HG03457 (cell line): ENCODE data around the gene STAP1.
A peak's percentile ranks its signal among the peaks of the same experiment; 100 is the strongest.

Experiments used
- ATAC-seq: cut with Tn5 transposase; IDR thresholded peaks from one replicate; pipeline ENCODE4 v1.9.1; 2021; ENCODE audit warnings: moderate number of reproducible peaks; ENCODE audit not compliant: unreplicated experiment

STAP1 gene

DNA sequence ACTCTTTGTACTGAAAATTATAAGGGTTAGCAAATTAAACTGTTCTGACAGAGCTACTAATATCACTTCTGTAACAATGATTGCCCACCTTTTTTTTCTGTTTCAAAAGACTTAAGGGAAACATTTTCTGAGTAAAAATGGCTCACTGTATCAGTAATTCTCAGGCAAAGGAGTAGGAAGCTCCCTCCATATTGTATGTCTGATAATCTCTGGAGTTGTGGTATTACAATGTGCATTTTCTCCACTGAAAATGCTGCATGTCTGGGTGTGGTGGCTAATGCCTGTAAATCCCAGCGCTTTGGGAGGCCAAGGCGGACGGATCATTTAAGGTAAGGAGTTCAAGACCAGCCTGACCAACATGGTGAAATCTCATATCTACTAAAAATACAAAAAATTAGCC lies 4.4 kb upstream of the STAP1 start:
- no peak for ATAC-seq

GRCh38 chr4:67555447-67555846 lies 3.1 kb upstream of the STAP1 start:
- no peak for ATAC-seq

GRCh38 chr4:67556436-67556835 lies 2.1 kb upstream of the STAP1 start:
- no peak for ATAC-seq

DNA sequence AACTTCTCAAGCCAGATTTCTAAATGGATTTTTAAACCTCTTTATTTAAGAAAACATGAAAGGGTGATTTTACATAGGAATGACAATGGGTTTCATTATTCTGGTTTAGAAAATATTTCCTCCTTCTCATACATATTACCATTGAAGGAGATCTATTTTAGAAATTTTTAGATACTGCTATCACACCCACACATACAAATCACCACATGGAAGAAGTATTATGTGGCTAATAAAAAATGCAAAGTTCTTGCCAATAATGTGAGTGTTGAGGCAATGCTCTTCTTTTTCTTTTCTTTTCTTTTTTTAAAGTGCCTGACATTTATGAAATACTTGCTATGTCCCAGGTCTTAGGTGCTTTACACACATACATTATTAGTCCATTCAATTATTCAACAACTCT lies 6.8 kb downstream of the STAP1 start:
- no peak for ATAC-seq

GRCh38 chr4:67566335-67566734 lies 7.8 kb downstream of the STAP1 start:
- no peak for ATAC-seq

DNA sequence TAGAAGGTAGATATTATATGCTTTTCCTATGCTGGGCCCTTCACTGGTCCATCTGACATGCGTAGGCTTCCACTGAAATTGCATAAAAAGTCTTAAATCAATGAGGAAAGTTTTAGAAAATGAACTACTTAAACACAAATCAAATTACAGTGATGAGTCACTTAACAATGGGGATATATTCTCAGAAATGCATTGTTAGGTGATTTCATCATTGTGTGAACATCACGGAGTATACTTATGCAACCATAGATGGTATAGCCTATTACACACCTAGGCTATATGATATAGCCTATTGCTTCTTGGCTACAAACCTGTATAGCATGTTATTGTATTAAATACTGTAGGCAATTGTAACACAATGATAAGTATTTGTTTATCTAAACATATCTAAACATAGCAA lies 10.3 kb downstream of the STAP1 start:
- no peak for ATAC-seq

GRCh38 chr4:67570537-67570936 lies 12.0 kb downstream of the STAP1 start:
- ATAC-seq, result no peak

- ATAC-seq, result no peak
Measured at GRCh38 chr4:67571975-67572374, 13.4 kb downstream of the STAP1 start.

DNA sequence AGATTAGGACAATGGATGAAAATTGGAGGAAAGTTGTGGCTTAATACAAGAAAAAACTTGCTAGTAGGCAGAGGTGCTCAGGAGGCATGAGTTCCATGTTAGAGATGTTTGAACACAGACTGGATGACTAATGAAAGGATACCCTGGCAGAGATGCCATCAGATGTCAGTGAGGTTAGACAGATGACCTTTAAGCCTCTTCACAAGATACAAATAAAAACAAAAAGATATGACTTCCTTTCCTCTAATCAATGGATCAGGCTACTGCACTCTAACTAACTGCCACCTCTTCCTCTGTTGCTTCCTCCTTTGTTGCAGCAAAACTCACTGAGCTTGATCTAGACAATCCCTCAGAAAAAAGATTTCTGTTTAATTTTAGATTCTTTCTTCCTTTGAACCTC lies 14.7 kb downstream of the STAP1 start:
- no peak for ATAC-seq

- peak; percentile 94 for ATAC-seq
Measured at GRCh38 chr4:67575232-67576058, 16.9 kb downstream of the STAP1 start.

DNA sequence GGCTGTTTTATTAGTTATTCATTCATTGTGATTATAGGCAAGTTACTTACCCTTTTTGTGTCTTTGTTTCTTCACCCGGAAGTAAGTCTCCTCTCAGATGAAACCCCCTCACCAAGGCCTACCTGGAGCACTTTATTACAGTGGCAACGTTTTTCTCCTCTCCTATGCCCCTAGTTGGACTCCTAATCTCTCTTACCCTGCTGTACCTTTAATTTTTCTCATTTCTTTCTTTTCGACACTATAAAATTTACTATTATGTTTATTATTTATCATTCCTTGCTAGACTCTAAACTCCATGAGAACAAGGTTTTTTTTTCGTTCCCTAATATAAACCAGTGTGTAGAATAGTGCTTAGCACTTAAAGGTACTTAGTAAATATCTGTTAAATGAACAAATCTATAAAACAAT lies 17.5 kb downstream of the STAP1 start:
- ATAC-seq, result no peak

- ATAC-seq, result no peak
Measured at GRCh38 chr4:67576538-67576937, 18.0 kb downstream of the STAP1 start.

GRCh38 chr4:67580577-67580976 lies 22.1 kb downstream of the STAP1 start:
- no peak for ATAC-seq

DNA sequence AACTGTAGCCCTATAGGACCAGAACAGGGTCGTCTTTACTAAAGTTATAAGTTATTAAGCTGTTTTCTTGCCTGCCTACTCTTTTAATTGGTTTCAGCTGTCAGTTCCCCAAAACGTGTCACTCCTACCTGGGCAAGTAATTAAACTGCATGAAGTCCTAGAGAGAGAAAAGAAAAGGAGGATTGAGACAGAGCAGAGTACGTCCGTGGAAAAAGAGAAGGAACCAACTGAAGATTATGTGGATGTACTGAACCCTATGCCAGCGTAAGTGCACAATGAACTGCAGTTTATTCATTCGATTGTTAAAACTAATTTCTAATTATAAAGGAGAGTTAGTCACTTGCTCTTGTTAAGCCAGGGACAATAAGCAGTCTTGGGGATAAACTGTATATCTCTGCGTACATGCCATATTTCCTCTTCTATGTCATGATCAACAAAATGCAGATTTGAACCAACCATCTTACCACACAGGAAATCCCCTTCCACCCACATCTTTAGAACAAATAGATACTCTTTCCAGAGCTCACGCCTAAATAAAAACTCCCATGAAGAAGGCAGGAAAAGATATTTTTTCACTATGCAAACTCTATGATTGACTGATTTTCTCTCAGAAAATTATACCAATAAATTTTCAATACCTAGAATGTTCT lies 22.8 kb downstream of the STAP1 start:
- peak; percentile 52 for ATAC-seq

GRCh38 chr4:67581913-67582312 lies 23.4 kb downstream of the STAP1 start:
- ATAC-seq, result no peak

GRCh38 chr4:67584496-67584895 lies 26.0 kb downstream of the STAP1 start:
- no peak for ATAC-seq

GRCh38 chr4:67587156-67587555 lies 28.6 kb downstream of the STAP1 start:
- ATAC-seq, result no peak

- no peak for ATAC-seq
Measured at GRCh38 chr4:67593741-67594175, 35.2 kb downstream of the STAP1 start.

DNA sequence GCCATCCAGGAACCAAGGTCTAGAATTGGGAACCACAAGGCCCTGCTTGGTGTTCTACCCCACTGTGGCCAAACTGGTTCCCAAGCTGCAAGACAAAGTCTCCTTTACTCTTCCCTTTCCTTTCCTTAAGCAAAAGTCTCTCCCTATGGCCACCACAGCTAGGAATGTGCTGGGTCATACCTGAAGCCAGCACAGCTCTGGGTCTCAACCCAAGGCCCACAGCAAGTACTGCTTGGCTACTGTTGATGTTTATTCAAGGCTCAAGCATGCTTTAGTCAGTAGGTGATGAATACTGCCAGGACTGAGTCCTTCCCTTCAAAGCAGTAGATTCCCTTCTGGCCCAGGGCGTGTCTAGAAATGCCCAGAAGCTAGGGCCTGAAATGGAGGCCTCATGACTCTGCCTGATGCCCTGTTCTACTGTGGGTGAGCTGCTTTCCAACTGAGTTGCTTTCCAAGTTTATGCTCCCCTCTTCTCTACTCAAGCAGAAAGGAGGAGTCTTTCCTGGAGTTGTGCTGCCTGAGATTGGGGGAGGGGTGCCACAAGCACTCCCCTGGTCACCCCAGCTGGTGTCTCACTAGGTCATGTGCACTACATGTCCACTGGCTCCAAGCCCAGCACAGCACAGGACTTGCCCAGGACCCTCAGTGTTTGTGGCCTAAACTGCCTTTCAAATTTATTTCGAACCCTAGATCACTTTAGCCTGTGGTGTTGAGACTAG lies 44.9 kb downstream of the STAP1 start:
- ATAC-seq, result no peak

DNA sequence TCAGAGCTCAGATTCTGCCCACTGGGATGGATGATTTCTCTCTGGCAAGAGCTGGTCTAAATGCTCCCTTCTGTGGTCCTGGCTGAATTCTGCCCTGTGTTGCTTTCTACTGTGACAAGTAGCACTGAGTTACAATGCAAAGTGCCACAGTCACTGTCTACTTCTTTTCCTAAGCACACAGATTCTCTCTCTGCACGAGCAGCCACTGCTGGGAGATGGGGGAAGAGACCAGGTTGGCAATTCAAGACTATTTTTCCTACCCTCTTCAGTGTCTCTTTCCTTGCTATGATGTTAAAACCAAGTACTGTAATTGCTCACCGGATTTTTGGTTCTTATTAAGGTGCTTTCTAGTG lies 45.5 kb downstream of the STAP1 start:
- ATAC-seq, result no peak

DNA sequence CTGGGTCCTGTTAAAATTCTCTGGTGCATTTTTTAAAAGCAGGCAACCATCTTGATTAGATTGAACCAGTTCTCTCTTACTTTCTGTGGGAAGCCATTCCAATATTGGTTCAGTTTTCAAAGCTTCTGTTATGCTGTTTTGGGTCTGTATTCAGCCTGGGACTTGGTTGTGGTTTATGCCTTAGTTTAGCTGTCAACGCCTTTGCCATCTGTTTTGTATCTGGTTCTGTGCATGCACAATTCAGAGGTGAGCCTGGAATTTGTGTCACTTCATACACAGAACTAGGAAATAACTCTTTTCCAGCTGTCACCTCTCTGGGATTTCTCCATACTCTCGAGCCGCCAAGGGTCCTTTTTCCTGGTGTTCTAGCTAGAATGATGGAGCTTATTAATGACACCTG lies 46.2 kb downstream of the STAP1 start:
- ATAC-seq, result no peak

DNA sequence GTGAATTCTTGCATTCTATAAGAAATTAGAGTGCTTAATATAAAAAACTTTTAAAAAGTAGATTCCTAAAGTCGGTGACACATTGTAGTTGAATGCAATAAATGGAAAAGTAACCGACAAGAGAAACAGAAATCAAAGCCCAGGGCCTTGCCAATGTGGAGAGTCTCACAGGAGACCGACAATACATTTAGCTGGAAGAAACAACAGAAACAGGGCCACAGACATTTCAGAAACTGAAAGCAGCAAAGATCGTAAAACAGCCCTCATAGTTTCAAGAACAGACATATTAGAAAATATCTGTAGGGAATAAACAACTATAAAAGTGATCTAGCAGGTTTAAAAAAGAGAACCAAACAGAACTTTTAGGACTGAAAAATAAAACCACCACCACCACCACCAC lies 49.5 kb downstream of the STAP1 start:
- ATAC-seq, result no peak
